IgD-negative memory B cell (primary cell): ENCODE data around the gene CFAP43. TPM values are rescaled to one million over a fixed set of nuclear protein-coding genes. Genes with fewer than 3 reads are reported as not detected.

Experiments used
- H3K27ac Mint-ChIP-seq, 3 donors: one replicate each; pipeline ENCODE4 v1.8.0; 2020 to 2022; ENCODE audit warnings: mild to moderate bottlenecking in 3 of 3, mixed read lengths in 3 of 3, moderate library complexity in 1 of 3
- H3K27me3 Mint-ChIP-seq: one replicate; pipeline ENCODE4 v1.8.0; 2021; ENCODE audit warnings: mixed read lengths
- H3K36me3 Mint-ChIP-seq: one replicate; pipeline ENCODE4 v1.8.0; 2020; ENCODE audit warnings: mild to moderate bottlenecking, mixed read lengths
- H3K4me1 Mint-ChIP-seq, 3 donors: one replicate each; pipeline ENCODE4 v1.8.0; 2020 to 2022; ENCODE audit warnings: mixed read lengths in 3 of 3, mild to moderate bottlenecking in 1 of 3
- H3K4me3 Mint-ChIP-seq, 4 donors: one replicate each; pipeline ENCODE4 v1.8.0; 2020 to 2022; ENCODE audit warnings: mild to moderate bottlenecking in 4 of 4, mixed read lengths in 4 of 4, moderate library complexity in 3 of 4
- H3K9me3 Mint-ChIP-seq, 3 donors: one replicate each; pipeline ENCODE4 v1.8.0; 2020 to 2021; ENCODE audit warnings: mixed read lengths in 3 of 3, mild to moderate bottlenecking in 1 of 3
- polyA plus RNA-seq: library from polyadenylated mRNA; unstranded; fragments of 300-500 nt; fragmentation: Illumina TruSeq; gene quantifications from one replicate; pipeline ENCODE4 v1.2.3, GENCODE V29; 2021

CFAP43 gene
- polyA plus RNA-seq, 1 donor from 2014 or later, result not detected

DNA sequence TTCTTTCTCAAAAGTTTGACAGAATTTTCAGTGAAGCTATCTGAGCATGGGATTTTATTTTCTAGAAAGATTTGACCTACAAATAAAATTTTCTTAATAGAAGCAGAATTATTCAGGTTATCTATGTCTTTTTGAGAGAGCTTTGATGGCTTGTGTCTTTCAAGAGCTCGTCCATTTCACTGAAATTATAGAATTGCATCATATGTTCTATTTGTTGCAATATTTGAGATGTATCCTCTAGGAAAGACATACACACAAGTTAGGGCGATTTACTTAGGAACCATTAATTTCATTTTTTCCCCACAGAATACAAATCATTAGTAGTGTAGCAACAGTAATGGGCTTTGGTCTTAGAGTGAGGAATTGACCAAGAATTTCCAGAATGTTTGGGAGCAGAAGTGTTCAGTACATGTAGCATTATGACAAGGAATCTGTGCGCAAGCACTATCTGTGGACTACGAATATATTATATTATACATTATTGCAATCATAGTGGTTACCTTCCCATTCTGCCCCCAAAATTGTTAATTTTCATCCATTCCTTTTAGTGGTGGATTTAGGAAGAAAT lies 133.7 kb downstream of the CFAP43 start:
- Mint-ChIP-seq H3K4me1 (no peaks in the 10 kb centered on the region), H3K4me3 (no peak overlapping the region), H3K36me3 (peaks cover 2% of the 10 kb centered on the region), H3K27ac (no peak overlapping the region), H3K27me3 (peaks cover 3% of the 10 kb centered on the region), H3K9me3 (peaks cover 0 to 4% (median 0%) of the 10 kb centered on the region in 3 donors)

DNA sequence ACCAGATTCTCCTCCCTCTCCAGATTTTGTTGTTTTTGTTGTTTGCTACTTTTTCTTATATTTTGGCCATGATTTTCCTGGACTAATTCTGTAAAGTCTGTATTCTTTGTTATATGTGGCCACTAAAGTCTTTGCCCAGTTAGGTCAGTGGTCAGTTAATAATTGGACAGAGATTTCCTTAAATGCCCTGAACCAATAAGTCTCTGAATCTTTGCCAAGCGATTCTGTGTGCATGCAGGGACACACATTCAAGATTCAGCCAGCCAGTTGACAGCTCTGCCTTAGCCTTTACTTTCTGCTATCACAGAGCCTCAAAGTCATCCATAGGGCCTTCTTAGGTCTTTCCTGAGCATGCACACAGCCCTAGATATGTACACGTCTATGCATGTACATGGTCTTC lies 135.5 kb downstream of the CFAP43 start:
- peaks cover 0 to 4% (median 2%) of the 10 kb centered on the region in 3 donors for H3K9me3 Mint-ChIP-seq
- H3K4me1 Mint-ChIP-seq, result no peaks in the 10 kb centered on the region
- H3K4me3 Mint-ChIP-seq, result no peak overlapping the region
- peaks cover 3% of the 10 kb centered on the region for H3K27me3 Mint-ChIP-seq
- H3K27ac Mint-ChIP-seq, result no peak overlapping the region
- H3K36me3 Mint-ChIP-seq, result peaks cover 2% of the 10 kb centered on the region

DNA sequence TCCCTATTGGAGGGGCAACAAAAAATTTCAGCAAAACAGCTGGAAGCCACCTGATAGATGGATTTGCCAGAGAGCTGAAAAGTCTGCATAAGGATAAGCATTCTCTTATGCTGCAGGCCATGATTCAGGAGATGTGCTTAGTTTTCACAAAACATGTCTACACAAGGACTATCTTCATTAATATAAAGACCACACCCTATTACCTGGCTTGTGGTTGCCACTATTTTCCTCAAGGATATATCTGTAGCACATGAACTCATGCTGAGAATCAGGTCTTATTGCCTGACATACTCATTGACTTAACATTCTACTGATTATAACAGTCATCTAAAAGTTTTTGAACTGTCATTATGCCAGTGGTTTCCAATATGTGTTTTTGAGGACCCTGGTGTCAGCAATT lies 139.4 kb downstream of the CFAP43 start:
- Mint-ChIP-seq H3K4me1 (no peaks in the 10 kb centered on the region), H3K4me3 (no peak overlapping the region), H3K36me3 (peaks cover 2% of the 10 kb centered on the region), H3K27me3 (no peaks in the 10 kb centered on the region), H3K27ac (no peak overlapping the region), H3K9me3 (peaks cover 0 to 6% (median 2%) of the 10 kb centered on the region in 3 donors)

DNA sequence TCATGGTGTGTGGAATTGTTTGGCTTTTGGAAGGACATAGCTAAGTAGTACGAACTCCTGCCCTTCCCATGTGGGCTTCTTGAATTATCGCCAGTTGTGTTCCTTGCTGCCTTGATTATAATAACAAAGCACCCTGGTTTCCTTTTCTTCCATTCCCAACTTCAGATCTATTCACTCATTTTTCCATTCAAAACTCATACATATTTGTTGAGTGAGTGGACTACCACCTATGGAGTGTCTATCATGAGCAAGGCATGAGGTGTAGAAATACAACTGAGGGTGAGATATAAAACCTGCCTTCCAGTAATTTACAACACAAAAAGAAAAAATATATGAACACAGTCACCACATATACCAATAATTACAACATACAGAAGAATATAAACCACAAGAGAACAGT lies 141.6 kb downstream of the CFAP43 start:
- H3K4me1 Mint-ChIP-seq, result no peaks in the 10 kb centered on the region

DNA sequence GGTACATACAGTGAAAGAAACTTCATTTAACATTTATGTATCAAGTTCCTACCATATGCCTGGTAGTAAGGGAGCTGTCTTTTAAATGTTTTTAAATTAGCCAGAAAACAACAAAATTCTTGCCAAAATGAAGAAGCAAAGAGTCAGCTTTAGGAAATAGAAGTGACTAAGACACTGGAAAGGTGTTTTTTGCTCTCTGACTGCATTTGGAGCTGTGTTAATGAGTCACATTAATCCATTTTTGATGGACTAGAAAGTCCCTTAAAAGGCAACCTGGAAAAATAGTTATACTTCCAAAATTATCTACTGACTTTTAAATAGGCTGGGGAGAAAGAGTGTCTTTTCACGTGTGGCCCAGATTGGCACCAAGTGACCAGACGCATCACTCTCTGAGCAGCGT lies 142.5 kb downstream of the CFAP43 start:
- no peak overlapping the region for H3K27ac Mint-ChIP-seq
- no peaks in the 10 kb centered on the region for H3K27me3 Mint-ChIP-seq
- H3K36me3 Mint-ChIP-seq, result no peaks in the 10 kb centered on the region
- H3K9me3 Mint-ChIP-seq, result peaks cover 0 to 4% (median 2%) of the 10 kb centered on the region in 3 donors
- H3K4me1 Mint-ChIP-seq, result no peaks in the 10 kb centered on the region
- no peak overlapping the region for H3K4me3 Mint-ChIP-seq

More for the DNA sequence above, 141.6 kb downstream of the CFAP43 start:
- H3K9me3 Mint-ChIP-seq, result peaks cover 0 to 4% (median 2%) of the 10 kb centered on the region in 3 donors
- no peak overlapping the region for H3K27ac Mint-ChIP-seq
- H3K27me3 Mint-ChIP-seq, result no peaks in the 10 kb centered on the region
- H3K36me3 Mint-ChIP-seq, result no peaks in the 10 kb centered on the region
- H3K4me3 Mint-ChIP-seq, result no peak overlapping the region

DNA sequence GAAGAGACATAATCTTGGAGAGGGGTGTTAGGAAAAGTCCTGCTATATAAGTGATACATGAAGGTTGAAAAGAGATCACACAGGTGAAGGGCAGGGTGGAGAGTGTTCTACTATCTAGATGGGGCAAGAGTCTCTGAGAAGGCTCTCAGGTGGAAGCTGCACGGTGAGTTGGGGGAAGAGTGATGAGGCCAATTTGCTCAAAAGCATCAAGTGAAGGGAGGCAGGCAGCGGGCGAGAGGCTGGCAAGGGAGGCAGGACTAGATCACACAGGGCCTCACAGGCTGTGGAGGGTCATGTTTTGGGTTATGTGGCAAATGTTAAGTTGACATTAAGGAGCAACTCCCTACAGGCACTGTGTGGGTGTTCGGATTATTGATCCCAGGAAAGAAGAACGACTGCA lies 143.9 kb downstream of the CFAP43 start:
- Mint-ChIP-seq H3K9me3 (peaks cover 0 to 2% (median 2%) of the 10 kb centered on the region in 3 donors), H3K27ac (no peak overlapping the region), H3K27me3 (no peaks in the 10 kb centered on the region), H3K4me3 (no peak overlapping the region), H3K36me3 (no peaks in the 10 kb centered on the region), H3K4me1 (no peaks in the 10 kb centered on the region)

DNA sequence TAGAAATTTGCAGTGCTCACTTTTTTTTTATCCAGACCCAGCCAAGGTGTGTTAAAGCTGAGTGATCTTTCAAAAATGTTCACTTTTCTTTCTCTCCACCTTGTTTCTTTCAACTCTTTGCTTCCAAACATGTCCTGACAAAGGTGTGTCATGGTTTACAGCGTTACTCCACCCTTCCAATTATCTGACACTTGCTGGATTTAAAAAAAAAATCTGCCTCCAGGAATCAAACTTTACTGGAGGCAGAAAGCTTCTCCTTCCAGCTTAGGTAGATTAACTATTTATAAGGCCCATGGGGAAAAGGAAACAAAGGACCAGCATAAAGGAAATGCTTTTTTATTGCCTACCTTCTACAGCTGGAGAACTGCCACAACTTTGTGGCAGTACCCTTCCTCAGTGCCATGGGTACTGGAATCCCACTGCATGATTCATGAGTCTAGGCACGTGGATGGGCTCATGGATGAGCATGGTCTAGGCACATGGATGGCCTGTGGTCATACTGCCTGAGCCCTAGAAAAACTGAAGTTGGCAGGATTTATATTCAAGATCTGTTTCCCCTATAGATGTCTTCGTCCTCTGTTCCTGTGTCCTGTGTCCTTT lies 146.3 kb downstream of the CFAP43 start, which contains the start of gene COL17A1:
TSS of gene COL17A1 (minus strand) at position 80 of the 600 bp plus-strand sequence. CDS start 5,207 bp downstream, outside the sequence.
- no peaks in the 10 kb centered on the region for H3K4me1 Mint-ChIP-seq
- no peaks in the 10 kb centered on the region for H3K36me3 Mint-ChIP-seq
- H3K27ac Mint-ChIP-seq, result no peak within 1 kb of the TSS
- peaks cover 0 to 2% (median 0%) of the 10 kb centered on the region in 3 donors for H3K9me3 Mint-ChIP-seq
- H3K4me3 Mint-ChIP-seq, result no peak within 1 kb of the TSS
- no peaks in the 10 kb centered on the region for H3K27me3 Mint-ChIP-seq

DNA sequence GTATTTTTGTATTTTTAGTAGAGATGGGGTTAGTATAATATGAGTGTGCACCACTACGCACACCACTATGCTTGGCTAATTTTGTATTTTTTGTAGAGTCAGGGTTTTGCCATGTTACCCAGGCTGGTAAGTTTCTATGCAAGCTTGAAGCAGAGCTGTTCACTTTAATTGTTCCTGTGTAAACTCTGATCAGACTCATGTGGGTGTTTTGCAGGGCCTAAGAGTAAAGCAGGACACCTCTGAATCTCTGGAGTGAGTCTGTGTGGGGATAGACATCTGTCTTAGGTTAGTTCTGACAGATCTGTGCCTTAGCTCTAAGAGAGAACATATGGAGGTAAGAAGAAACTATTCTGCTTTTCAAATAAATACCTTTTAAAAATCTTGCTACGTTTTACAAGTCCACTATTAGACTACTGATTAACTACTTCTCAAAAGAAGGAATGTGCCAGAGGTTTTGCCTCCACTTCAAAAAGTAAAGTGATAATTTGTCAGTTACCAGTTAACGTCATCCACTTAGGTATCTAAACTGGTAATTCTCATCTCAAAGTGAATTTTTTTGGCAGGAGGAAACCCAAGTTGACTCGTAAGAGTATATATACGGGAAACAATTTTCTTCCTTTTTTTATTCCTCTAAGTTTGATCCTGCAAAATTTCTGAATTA lies 147.6 kb downstream of the CFAP43 start:
- H3K4me1 Mint-ChIP-seq, result no peaks in the 10 kb centered on the region
- H3K27ac Mint-ChIP-seq, result no peak overlapping the region
- H3K4me3 Mint-ChIP-seq, result no peak overlapping the region
- no peaks in the 10 kb centered on the region for H3K27me3 Mint-ChIP-seq
- H3K9me3 Mint-ChIP-seq, result peaks cover 0 to 2% (median 0%) of the 10 kb centered on the region in 3 donors
- H3K36me3 Mint-ChIP-seq, result no peaks in the 10 kb centered on the region

DNA sequence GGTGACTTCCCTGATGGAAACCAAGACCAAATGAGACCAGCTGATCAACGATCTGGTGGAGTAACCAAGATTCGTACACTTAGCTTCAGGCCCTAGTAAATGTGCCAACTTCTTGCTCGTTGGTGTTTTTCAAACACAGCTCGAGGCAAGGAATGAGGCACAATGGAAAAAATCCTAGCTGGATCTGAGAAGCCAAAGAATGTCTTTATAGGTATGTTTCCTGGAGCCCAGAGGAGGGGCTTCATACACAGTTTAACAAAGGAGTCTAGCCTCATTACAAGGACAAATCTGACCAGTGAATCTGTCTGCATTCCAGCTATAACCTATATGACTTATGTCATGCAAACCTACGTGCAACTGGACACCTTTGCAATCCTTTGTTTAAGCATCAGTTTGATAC lies 150.2 kb downstream of the CFAP43 start:
- H3K9me3 Mint-ChIP-seq, result no peaks in the 10 kb centered on the region
- no peak overlapping the region for H3K4me3 Mint-ChIP-seq
- no peak overlapping the region for H3K27ac Mint-ChIP-seq
- H3K36me3 Mint-ChIP-seq, result no peaks in the 10 kb centered on the region
- no peaks in the 10 kb centered on the region for H3K4me1 Mint-ChIP-seq
- no peaks in the 10 kb centered on the region for H3K27me3 Mint-ChIP-seq

DNA sequence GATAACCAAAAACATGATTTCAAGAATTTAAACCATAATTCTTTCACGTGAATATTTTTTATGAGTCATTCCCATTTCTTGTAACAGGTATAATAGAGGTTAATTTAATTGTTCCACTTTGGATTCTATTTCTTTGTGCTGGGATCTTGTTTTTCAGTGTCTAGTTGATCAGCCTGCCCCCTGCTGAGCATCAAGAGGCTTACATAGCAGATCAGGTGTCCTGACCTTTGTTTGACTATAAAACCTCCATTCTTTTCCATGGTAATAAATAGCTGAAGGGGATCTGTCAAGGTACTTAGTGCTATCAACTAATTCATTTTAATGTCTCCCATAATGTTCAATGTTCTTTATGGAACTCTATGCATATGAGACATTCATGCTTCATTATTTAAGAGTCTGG lies 151.4 kb downstream of the CFAP43 start:
- no peaks in the 10 kb centered on the region for H3K9me3 Mint-ChIP-seq
- H3K27ac Mint-ChIP-seq, result no peak overlapping the region
- no peaks in the 10 kb centered on the region for H3K36me3 Mint-ChIP-seq
- no peaks in the 10 kb centered on the region for H3K4me1 Mint-ChIP-seq
- H3K27me3 Mint-ChIP-seq, result no peaks in the 10 kb centered on the region
- H3K4me3 Mint-ChIP-seq, result no peak overlapping the region

Other genes starting within 250 kb of the CFAP43 start
- gene COL17A1, start 146.5 kb downstream of the CFAP43 start, polyA plus RNA-seq, result not detected
- 12.4 TPM for gene SFR1, start 110.2 kb downstream of the CFAP43 start, polyA plus RNA-seq
- 101 TPM for gene GSTO1, start 22.5 kb upstream of the CFAP43 start, polyA plus RNA-seq
- 0.90 TPM for gene GSTO2, start 36.8 kb upstream of the CFAP43 start, polyA plus RNA-seq
- 22.8 TPM for gene ITPRIP, start 106.1 kb upstream of the CFAP43 start, polyA plus RNA-seq
- gene CFAP58, start 121.5 kb upstream of the CFAP43 start, polyA plus RNA-seq, result not detected